Measurements from ENCODE around the gene TMEM170A.
"Not testable (repeated sequence)": the region's sequence is repeated elsewhere in the genome, so short reads cannot be mapped to it uniquely, and the experiment has no call there.

GRCh38 chr16:75456486-75456885, 8.0 kb downstream of the TMEM170A start:
- not testable (repeated sequence) for TF ChIP-seq POLR2A, CTCF (IDR thresholded peaks at IDR 0.05)
